Measurements from ENCODE around the gene TIMM44. TPM values are rescaled to one million over a fixed set of nuclear protein-coding genes. Genes with fewer than 3 reads are reported as not detected.

Gene TIMM44
- total and polyA plus RNA-seq, 2 donors (not counting 3 experiments of a cell fraction or from before 2014, with no cell fraction given) = 61.5 to 64.3 TPM

GRCh38 chr19:7897292-7897691 lies 46.2 kb downstream of the TIMM44 start:
- Histone ChIP-seq H3K9me1 (replicated peaks; ENCODE audit: control insufficient read depth, extremely low read depth, insufficient read depth, low read length) (no peaks in the 10 kb centered on the region), H3K79me2 (ENCODE audit: control insufficient read depth, insufficient read depth, low read length) (no peaks in the 10 kb centered on the region), H3K9ac (replicated peaks; ENCODE audit: extremely low read depth, insufficient read depth, low read length) (no peak overlapping the region), H3K4me3 (replicated peaks in 1 of 3; ENCODE audit: insufficient read depth in 1 of 3, low read depth in 1 of 3, low read length in 3 of 3) (no peak overlapping the region), H3K27me3 (ENCODE audit: control insufficient read depth in 2 of 2, insufficient read depth in 2 of 2, low read length in 2 of 2) (no peaks in the 10 kb centered on the region), H3K4me2 (ENCODE audit: insufficient read depth, low read length) (no peak overlapping the region), H3K4me1 (ENCODE audit: control insufficient read depth, extremely low read depth, insufficient read depth, low read length) (no peaks in the 10 kb centered on the region), H3K9me3 (replicated peaks; ENCODE audit: control insufficient read depth, insufficient read depth, low read length) (no peaks in the 10 kb centered on the region), H3K36me3 (ENCODE audit: control insufficient read depth in 2 of 2, extremely low read depth in 1 of 2, insufficient read depth in 2 of 2, low read length in 2 of 2) (no peaks in the 10 kb centered on the region), H2AFZ (ENCODE audit: low read depth, low read length) (no peak overlapping the region), H3K27ac (ENCODE audit: insufficient read depth, low read depth, low read length) (no peak overlapping the region), H4K20me1 (replicated peaks; ENCODE audit: control insufficient read depth, extremely low read depth, insufficient read depth, low read length) (no peaks in the 10 kb centered on the region)
- CTCF ChIA-PET = interaction anchor here (0.6 to 2.0 kb wide), 2 partner anchors 23 to 28 kb away, joined by 5 to 9 read pairs; partner anchors contain the start of gene SNAPC2
- DNase-seq (ENCODE audit: low read depth, low spot score) (no peak), FAIRE-seq (no peak)
- intact Hi-C loops (cut with micrococcal nuclease) = no loop called here
- no TSS peak for BruUV-seq (replicated peaks)
- POLR2A ChIA-PET = no interaction called here
- TF ChIP-seq MAX (IDR thresholded peaks at IDR 0.05; ENCODE audit: insufficient read depth, insufficient read length) = no peak
- TF ChIP-seq FOS (IDR thresholded peaks at IDR 0.05; ENCODE audit: borderline replicate concordance, insufficient read depth, low read length) = no peak
- no peak for TF ChIP-seq POLR2AphosphoS5 (IDR thresholded peaks at IDR 0.05; ENCODE audit: insufficient read depth, low read depth, low read length)
- no peak for TF ChIP-seq MYC (IDR thresholded peaks at IDR 0.05; ENCODE audit: low read depth, low read length)
- TF ChIP-seq GATA2 (IDR thresholded peaks at IDR 0.05; ENCODE audit: insufficient read depth, insufficient read length, low read depth, low read length) = no peak
- no peak for TF ChIP-seq CTCF (IDR thresholded peaks at IDR 0.05; ENCODE audit: extremely low read depth in 1 of 2, insufficient read depth in 1 of 2, low read depth in 1 of 2, low read length in 2 of 2)
- no peak for TF ChIP-seq POLR2A (IDR thresholded peaks at IDR 0.05; ENCODE audit: low read depth, low read length)
- TF ChIP-seq JUN (IDR thresholded peaks at IDR 0.05; ENCODE audit: borderline replicate concordance, insufficient read depth, insufficient read length, low read depth) = no peak
- TF ChIP-seq EZH2 (IDR thresholded peaks at IDR 0.05; ENCODE audit: borderline replicate concordance, low read depth, low read length, severe bottlenecking) = no peak
- dilution Hi-C loops (cut with MboI; ENCODE audit: extremely low pct_ligation_motif_present, low sequenced_read_pairs) = no loop called here
